SH-SY5Y (cell line): Measurements from ENCODE around the gene ZC3H18.

Experiments used
- GATA2 ChIP-seq: IDR thresholded peaks from 2 replicates; pipeline ENCODE4 v1.6.1; 2011; ENCODE audit warnings: mild to moderate bottlenecking, low read depth, low read length
- GATA3 ChIP-seq: IDR thresholded peaks from 2 replicates; pipeline ENCODE4 v1.6.1; 2011; ENCODE audit warnings: low read depth, mild to moderate bottlenecking, low read length, moderate library complexity

Gene ZC3H18

GRCh38 chr16:88645455-88645854 lies 75.3 kb downstream of the ZC3H18 start:
- no peak for TF ChIP-seq GATA3
- TF ChIP-seq GATA2: no peak

DNA sequence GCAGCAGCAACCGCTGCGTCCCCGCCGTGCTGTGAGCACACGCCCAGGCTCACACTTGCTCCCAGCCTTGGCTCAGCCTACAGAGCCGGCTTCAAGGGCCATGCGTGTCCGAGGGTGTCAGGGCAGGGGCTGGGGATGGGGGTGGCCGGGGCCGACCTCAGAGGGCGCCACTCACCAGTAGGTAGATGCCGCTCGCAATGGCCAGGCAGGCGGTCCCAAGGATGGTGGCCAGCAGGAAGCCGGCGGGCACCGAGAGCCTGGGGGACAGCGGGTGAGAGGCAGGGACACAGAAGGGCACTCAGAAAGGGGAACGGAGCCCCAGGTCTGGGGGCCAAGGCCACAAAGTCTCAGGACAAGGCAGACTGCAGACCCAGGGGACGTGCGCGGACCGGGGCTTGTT lies 75.7 kb downstream of the ZC3H18 start:
- TF ChIP-seq GATA3 (no peak), GATA2 (no peak)

- TF ChIP-seq GATA3: no peak
- no peak for TF ChIP-seq GATA2
Measured at GRCh38 chr16:88646345-88647034, 76.3 kb downstream of the ZC3H18 start.

- TF ChIP-seq GATA3: no peak
- no peak for TF ChIP-seq GATA2
Measured at GRCh38 chr16:88647178-88648070, 77.2 kb downstream of the ZC3H18 start.

GRCh38 chr16:88649195-88649923 lies 79.2 kb downstream of the ZC3H18 start:
- TF ChIP-seq GATA2 (no peak), GATA3 (no peak)

GRCh38 chr16:88649924-88650748 lies 79.9 kb downstream of the ZC3H18 start:
- TF ChIP-seq GATA2: no peak
- TF ChIP-seq GATA3: no peak

GRCh38 chr16:88650749-88651275 lies 80.6 kb downstream of the ZC3H18 start, which contains the start of gene CYBA:
Gene CYBA (minus strand): TSS chr16:88651053. CDS start chr16:88651013, 40 bp downstream.
- TF ChIP-seq GATA2 (no peak), GATA3 (no peak)

DNA sequence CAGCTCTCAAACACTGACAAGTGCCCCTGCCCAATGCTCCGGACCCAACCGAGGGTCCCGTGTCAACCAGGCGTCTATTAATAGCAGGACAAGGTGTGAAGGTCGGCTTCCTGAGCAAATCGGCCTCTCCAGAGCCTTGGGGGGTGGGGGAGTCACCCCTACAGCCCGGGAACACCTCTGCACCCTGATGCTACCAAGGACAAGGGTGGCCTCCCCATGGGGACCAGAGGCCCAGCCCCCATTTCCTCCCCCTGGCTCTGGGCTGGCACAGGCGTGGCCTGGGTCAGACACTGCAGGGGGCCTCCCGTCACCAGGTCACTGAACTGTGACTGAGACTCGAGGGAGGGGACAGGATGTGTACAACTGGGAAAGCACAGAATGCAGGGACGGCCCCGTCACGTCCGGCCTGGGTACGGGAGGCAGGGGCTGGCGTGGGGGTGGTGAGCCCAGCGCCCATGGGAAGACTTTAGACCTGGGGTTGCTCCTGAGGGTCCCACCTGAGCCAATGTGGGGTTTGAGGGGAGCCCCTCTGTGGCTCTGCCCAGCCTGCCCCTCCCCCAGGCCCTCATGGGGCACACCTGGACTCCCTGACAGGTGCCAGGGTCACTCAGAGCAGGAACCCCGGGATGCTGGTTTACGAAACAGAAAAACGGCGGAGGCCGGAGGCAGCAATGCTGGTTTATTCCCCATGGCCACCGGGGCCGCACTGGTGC lies 81.2 kb downstream of the ZC3H18 start:
- TF ChIP-seq GATA3: no peak
- no peak for TF ChIP-seq GATA2

DNA sequence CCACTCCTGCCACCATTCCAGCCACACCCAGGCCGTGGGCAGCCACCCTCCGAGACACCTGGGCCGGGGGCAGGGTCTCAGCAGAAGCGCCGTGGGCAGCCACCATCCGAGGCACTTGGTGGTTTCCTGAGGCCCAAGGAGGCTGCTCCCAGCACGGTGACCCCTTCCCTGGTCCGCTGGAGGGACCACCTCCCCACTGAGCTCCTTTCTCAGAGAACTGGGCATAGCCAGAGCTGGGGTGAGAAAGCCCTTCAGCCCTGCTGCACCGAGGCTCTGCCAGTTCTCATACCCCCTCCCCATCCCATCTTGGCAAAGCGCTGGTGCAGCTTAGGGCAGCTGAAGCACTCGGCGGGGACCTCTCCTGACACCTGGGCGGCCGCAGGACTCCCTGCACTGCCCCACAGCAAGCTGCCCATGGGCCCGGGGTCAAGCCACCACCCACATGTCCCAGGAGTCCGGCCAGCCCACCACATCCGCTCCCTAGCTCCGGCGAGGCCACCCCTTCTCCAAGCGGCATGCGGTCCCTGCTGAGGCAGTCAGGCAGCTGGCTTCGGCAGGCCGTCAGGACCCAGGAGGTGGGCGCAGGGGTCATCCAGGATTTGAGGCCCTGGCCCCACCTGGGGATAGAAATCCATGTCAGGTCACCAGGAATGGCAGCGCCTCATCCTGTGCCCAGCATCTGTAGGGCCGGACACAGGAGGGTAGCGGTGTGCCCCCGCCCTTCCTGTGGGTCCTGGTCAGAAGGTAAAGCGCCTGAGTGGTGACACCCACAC lies 82.0 kb downstream of the ZC3H18 start:
- TF ChIP-seq GATA3: no peak

GRCh38 chr16:88652762-88653063 lies 82.5 kb downstream of the ZC3H18 start:
- TF ChIP-seq GATA3 (no peak), GATA2 (no peak)

DNA sequence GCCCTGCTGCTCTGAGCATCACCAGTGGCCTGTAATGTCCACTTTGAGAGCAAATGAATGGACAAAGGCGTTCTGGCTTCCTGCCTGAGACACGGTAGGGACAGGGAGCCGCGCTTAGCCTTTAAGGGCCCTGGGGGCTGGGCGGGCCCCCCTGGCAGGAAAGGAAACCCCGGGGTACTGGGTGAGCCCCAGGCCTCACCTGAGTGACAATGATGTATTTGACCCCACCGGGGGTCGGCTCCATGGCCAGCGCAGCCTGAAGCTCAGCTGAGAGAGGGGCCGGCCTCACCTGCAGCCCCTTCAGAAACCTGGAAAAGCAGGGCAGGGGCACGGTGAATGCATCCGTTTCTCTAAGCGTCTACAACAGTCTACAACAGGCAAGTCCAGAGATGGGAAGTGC lies 82.9 kb downstream of the ZC3H18 start:
- TF ChIP-seq GATA3: no peak
- no peak for TF ChIP-seq GATA2

DNA sequence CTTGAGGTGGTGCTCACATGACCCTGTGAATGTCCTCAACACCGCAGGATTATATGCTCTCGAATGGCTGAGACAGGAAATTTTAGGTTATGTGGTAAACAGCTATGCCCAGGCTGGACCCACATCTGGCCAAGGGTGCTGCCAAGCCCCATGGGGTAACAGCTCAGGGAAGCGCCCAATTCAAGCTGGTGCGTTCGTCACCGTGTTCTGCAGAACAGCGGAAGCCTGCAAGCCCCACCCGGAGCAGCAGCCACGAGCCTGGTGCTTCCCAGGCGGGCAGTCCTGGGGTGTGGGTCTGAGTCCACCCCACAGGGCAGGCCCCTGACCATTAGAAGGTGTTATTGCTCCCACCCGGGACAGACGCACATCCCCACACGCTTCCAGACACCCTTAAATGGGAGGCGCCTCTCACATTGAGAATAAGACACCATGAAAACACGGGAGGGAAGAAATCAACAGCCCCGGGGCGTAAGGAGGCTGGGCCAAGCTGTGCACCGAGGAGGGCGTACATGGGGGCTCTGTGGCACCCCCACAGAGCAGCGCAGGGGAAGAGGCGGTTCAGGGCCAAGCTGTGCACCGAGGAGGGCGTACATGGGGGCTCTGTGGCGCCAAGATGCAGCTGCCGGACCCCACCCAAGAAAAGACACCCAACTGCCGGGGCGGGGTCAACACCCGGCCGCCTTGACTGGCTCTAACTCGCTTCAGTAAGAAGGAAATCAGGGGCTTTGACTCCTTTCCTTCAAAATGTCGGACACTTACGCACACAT lies 83.6 kb downstream of the ZC3H18 start:
- no peak for TF ChIP-seq GATA2
